Activated CD4-positive, alpha-beta T cell treated with anti-CD3 and anti-CD28 coated beads, Interleukin-2, amount 10 ng/mL, durations not matched to agents 24 days and 14 days (primary cell): ENCODE data around the gene CCSER1. TPM values are rescaled to one million over a fixed set of nuclear protein-coding genes. Genes with fewer than 3 reads are reported as not detected.
"Not testable (repeated sequence)": the region's sequence is repeated elsewhere in the genome, so short reads cannot be mapped to it uniquely, and the experiment has no call there.

Experiments
- DNase-seq: peaks from one replicate; pipeline ENCODE4 v3.0.0; 2022
- H3K27ac Mint-ChIP-seq: one replicate; pipeline ENCODE4 v1.8.0; 2022; ENCODE audit warnings: mild to moderate bottlenecking, mixed read lengths
- H3K27me3 Mint-ChIP-seq: one replicate; pipeline ENCODE4 v1.8.0; 2022; ENCODE audit warnings: mixed read lengths
- H3K36me3 Mint-ChIP-seq: one replicate; pipeline ENCODE4 v1.8.0; 2022; ENCODE audit warnings: low read depth, mild to moderate bottlenecking, mixed read lengths
- H3K4me1 Mint-ChIP-seq: one replicate; pipeline ENCODE4 v1.8.0; 2021; ENCODE audit warnings: mixed read lengths
- H3K4me3 Mint-ChIP-seq: one replicate; pipeline ENCODE4 v1.8.0; 2022; ENCODE audit warnings: mild to moderate bottlenecking, moderate library complexity, mixed read lengths
- H3K9me3 Mint-ChIP-seq: one replicate; pipeline ENCODE4 v1.8.0; 2021; ENCODE audit warnings: mixed read lengths
- intact Hi-C: fragments of 100-400 bp; cut with micrococcal nuclease; formaldehyde crosslinking; loops from one replicate; pipeline ENCODE4 v1.15.1; 2023
- total RNA-seq: library from RNA; stranded (reverse); gene quantifications from 2 replicates; pipeline ENCODE4 v1.2.3, GENCODE V29; 2022

The CCSER1 gene
- total RNA-seq, 1 donor from 2014 or later, result not detected

- Mint-ChIP-seq H3K4me3 (no peak overlapping the region), H3K9me3 (no peaks in the 10 kb centered on the region), H3K4me1 (no peaks in the 10 kb centered on the region), H3K27ac (no peak overlapping the region), H3K36me3 (no peaks in the 10 kb centered on the region), H3K27me3 (no peaks in the 10 kb centered on the region)
- intact Hi-C loops, result no loop called here
- no peak for DNase-seq
Measured at GRCh38 chr4:91601401-91601800, 1474.2 kb downstream of the CCSER1 start.

- Mint-ChIP-seq H3K27ac (no peak overlapping the region), H3K36me3 (no peaks in the 10 kb centered on the region), H3K9me3 (no peaks in the 10 kb centered on the region), H3K4me1 (no peaks in the 10 kb centered on the region), H3K4me3 (no peak overlapping the region), H3K27me3 (no peaks in the 10 kb centered on the region)
- intact Hi-C loops, result no loop called here
- DNase-seq, result no peak
Measured at GRCh38 chr4:91611782-91612181, 1484.6 kb downstream of the CCSER1 start.

DNA sequence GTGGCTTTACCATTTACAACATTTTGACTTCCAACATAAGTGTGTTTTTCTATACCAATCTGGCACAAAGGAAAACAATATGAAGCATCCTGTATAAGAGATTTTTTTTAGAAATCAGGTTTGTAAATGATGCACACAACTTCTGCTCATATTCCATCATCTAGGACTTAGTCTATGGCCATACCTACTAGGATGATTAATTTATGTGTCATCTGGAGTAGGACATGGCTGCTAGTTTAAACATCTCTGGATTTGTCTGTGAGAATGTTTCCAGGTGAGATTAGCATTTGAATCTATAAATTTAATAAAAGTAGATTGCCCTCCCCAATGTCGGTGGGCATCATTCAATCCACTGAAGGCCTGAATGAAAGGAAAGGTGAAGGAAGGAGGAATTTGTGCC, 1493.8 kb downstream of the CCSER1 start:
- DNase-seq, result no peak
- H3K9me3 Mint-ChIP-seq, result peaks cover 3% of the 10 kb centered on the region
- intact Hi-C loops, result no loop called here
- H3K4me3 Mint-ChIP-seq, result no peak overlapping the region
- H3K27me3 Mint-ChIP-seq, result no peaks in the 10 kb centered on the region
- no peak overlapping the region for H3K27ac Mint-ChIP-seq
- H3K4me1 Mint-ChIP-seq, result no peaks in the 10 kb centered on the region
- H3K36me3 Mint-ChIP-seq, result no peaks in the 10 kb centered on the region

GRCh38 chr4:91621446-91621845, 1494.3 kb downstream of the CCSER1 start:
- intact Hi-C loops, result no loop called here
- no peaks in the 10 kb centered on the region for H3K36me3 Mint-ChIP-seq
- H3K27ac Mint-ChIP-seq, result no peak overlapping the region
- H3K4me3 Mint-ChIP-seq, result no peak overlapping the region
- no peaks in the 10 kb centered on the region for H3K4me1 Mint-ChIP-seq
- no peak for DNase-seq
- H3K27me3 Mint-ChIP-seq, result no peaks in the 10 kb centered on the region
- H3K9me3 Mint-ChIP-seq, result peaks cover 3% of the 10 kb centered on the region

GRCh38 chr4:91622925-91623602, 1495.9 kb downstream of the CCSER1 start:
- no peak for DNase-seq
- no peaks in the 10 kb centered on the region for H3K36me3 Mint-ChIP-seq
- H3K9me3 Mint-ChIP-seq, result peaks cover 3% of the 10 kb centered on the region
- H3K4me1 Mint-ChIP-seq, result no peaks in the 10 kb centered on the region
- H3K27ac Mint-ChIP-seq, result no peak overlapping the region
- H3K27me3 Mint-ChIP-seq, result no peaks in the 10 kb centered on the region
- intact Hi-C loops, result no loop called here
- no peak overlapping the region for H3K4me3 Mint-ChIP-seq

DNA sequence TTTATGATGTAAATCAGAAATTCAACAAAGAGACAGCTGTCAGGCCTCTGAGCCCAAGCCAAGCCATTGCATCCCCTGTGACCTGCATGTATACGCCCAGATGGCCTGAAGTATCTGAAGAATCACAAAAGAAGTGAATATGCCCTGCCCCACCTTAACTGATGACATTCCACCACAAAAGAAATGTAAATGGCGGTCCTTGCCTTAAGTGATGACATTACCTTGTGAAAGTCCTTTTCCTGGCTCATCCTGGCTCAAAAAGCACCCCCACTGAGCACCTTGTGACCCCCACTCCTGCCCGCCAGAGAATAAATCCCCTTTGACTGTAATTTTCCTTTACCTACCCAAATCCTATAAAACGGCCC, 1496.4 kb downstream of the CCSER1 start:
- H3K27me3 Mint-ChIP-seq, H3K27ac Mint-ChIP-seq, H3K9me3 Mint-ChIP-seq, H3K36me3 Mint-ChIP-seq, H3K4me1 Mint-ChIP-seq, H3K4me3 Mint-ChIP-seq, DNase-seq, intact Hi-C loops: not testable (repeated sequence)

- no peak for DNase-seq
- intact Hi-C loops, result no loop called here
- H3K27ac Mint-ChIP-seq, result no peak overlapping the region
- no peaks in the 10 kb centered on the region for H3K27me3 Mint-ChIP-seq
- H3K36me3 Mint-ChIP-seq, result no peaks in the 10 kb centered on the region
- no peak overlapping the region for H3K4me3 Mint-ChIP-seq
- H3K4me1 Mint-ChIP-seq, result no peaks in the 10 kb centered on the region
- peaks cover 8% of the 10 kb centered on the region for H3K9me3 Mint-ChIP-seq
Measured at GRCh38 chr4:91630054-91630453, 1502.9 kb downstream of the CCSER1 start.

DNA sequence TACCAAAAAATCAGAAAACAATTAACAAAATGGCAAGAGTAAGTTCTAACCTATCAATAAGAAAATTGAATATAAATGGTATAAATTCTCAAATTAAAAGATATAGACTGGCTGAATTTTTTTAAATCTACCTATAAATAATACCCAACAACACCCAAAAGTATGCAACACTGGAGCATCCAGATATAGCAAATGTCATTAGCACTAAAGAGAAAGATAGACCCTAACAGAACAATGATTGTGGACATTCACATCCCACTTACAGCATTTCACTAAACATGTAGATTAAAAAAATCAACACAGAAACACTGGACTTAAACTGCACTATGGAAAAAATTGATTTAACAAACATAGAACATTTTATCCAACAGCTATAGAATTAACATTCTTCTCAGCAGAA, 1503.6 kb downstream of the CCSER1 start:
- no peaks in the 10 kb centered on the region for H3K27me3 Mint-ChIP-seq
- intact Hi-C loops, result no loop called here

GRCh38 chr4:91631335-91631734, 1504.1 kb downstream of the CCSER1 start:
- intact Hi-C loops, result no loop called here
- Mint-ChIP-seq H3K27ac (no peak overlapping the region), H3K36me3 (no peaks in the 10 kb centered on the region), H3K9me3 (peaks cover 8% of the 10 kb centered on the region), H3K4me1 (no peaks in the 10 kb centered on the region), H3K27me3 (no peaks in the 10 kb centered on the region), H3K4me3 (no peak overlapping the region)
- no peak for DNase-seq

More for the DNA sequence above, 1503.6 kb downstream of the CCSER1 start:
- H3K9me3 Mint-ChIP-seq, result peaks cover 8% of the 10 kb centered on the region
- no peaks in the 10 kb centered on the region for H3K4me1 Mint-ChIP-seq
- no peak overlapping the region for H3K4me3 Mint-ChIP-seq
- no peaks in the 10 kb centered on the region for H3K36me3 Mint-ChIP-seq
- H3K27ac Mint-ChIP-seq, result no peak overlapping the region
- DNase-seq, result no peak

DNA sequence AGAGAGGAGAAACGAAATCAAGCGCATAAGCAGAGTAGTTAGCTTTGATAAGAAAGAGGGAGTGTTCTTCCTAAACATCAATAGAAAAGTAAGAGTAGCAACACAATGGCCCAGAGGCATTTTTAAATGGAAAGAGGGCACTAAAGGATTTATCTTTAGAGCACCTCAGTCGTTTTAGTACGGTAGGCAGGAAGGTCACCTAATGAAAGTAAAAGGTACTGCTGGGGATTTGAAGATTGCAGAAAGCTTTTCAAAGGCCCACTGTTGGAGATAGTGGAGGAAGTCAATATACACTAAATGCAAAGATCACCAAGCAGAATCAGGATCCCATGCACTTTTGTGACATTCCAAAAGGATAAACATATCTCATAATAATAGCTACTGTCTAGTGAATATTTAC, 1508.9 kb downstream of the CCSER1 start:
- intact Hi-C loops, result no loop called here
- Mint-ChIP-seq H3K27me3 (no peaks in the 10 kb centered on the region), H3K4me1 (no peaks in the 10 kb centered on the region), H3K27ac (no peak overlapping the region), H3K4me3 (no peak overlapping the region), H3K36me3 (no peaks in the 10 kb centered on the region), H3K9me3 (no peaks in the 10 kb centered on the region)
- no peak for DNase-seq

Other genes starting within 250 kb of the CCSER1 start
- gene MMRN1, start 232.5 kb upstream of the CCSER1 start, total RNA-seq, result not detected in 2 replicates